Activated naive CD4-positive, alpha-beta T cell treated with anti-CD3 and anti-CD28 coated beads, Interleukin-2, amount 50 U/mL, for 16 hours (primary cell): ENCODE results near the gene ACSM2A.
"Not testable (repeated sequence)": the region's sequence is repeated elsewhere in the genome, so short reads cannot be mapped to it uniquely, and the experiment has no call there.

Experiments used
- DNase-seq: peaks from one replicate; pipeline ENCODE4 v3.0.0-alpha.2; 2020

ACSM2A gene

GRCh38 chr16:20451364-20451763, at the start of gene ACSM2A:
Gene ACSM2A (plus strand): TSS chr16:20451521. CDS start chr16:20460115, 8,594 bp downstream.
- not testable (repeated sequence) for DNase-seq

- no peak for DNase-seq
Measured at GRCh38 chr16:20402651-20403050, 48.7 kb upstream of the ACSM2A start.

GRCh38 chr16:20404637-20405036, 46.7 kb upstream of the ACSM2A start, which contains the start of gene PDILT:
Gene PDILT (minus strand): TSS chr16:20404737. CDS start chr16:20399300, 5,437 bp downstream.
- DNase-seq, result no peak

- DNase-seq, result no peak
Measured at GRCh38 chr16:20409398-20410120, 41.8 kb upstream of the ACSM2A start, which contains the start of gene ACSM5. Gene ACSM5 (plus strand): TSS chr16:20409534. CDS start chr16:20411485, 1,951 bp downstream.

- DNase-seq, result no peak
Measured at GRCh38 chr16:20410121-20410723, 41.1 kb upstream of the ACSM2A start.

- DNase-seq, result no peak
Measured at GRCh38 chr16:20411055-20411454, 40.3 kb upstream of the ACSM2A start.

GRCh38 chr16:20415541-20415940, 35.8 kb upstream of the ACSM2A start:
- no peak for DNase-seq

- DNase-seq, result not testable (repeated sequence)
Measured at GRCh38 chr16:20419093-20419492, 32.2 kb upstream of the ACSM2A start.

- not testable (repeated sequence) for DNase-seq
Measured at GRCh38 chr16:20421748-20422147, 29.6 kb upstream of the ACSM2A start.

- DNase-seq, result not testable (repeated sequence)
Measured at GRCh38 chr16:20423772-20424128, 27.6 kb upstream of the ACSM2A start.

GRCh38 chr16:20424129-20424866, 27.0 kb upstream of the ACSM2A start:
- no peak for DNase-seq

GRCh38 chr16:20427401-20427797, 23.9 kb upstream of the ACSM2A start:
- DNase-seq, result not testable (repeated sequence)

- not testable (repeated sequence) for DNase-seq
Measured at GRCh38 chr16:20429499-20429898, 21.8 kb upstream of the ACSM2A start.

GRCh38 chr16:20430480-20430879, 20.8 kb upstream of the ACSM2A start:
- not testable (repeated sequence) for DNase-seq

GRCh38 chr16:20430948-20431347, 20.4 kb upstream of the ACSM2A start:
- DNase-seq, result no peak

- DNase-seq, result not testable (repeated sequence)
Measured at GRCh38 chr16:20438950-20439349, 12.4 kb upstream of the ACSM2A start.

- not testable (repeated sequence) for DNase-seq
Measured at GRCh38 chr16:20439820-20440231, 11.5 kb upstream of the ACSM2A start.

GRCh38 chr16:20440731-20441130, 10.6 kb upstream of the ACSM2A start:
- DNase-seq, result not testable (repeated sequence)

GRCh38 chr16:20441191-20441590, 10.1 kb upstream of the ACSM2A start:
- no peak for DNase-seq

- not testable (repeated sequence) for DNase-seq
Measured at GRCh38 chr16:20441859-20442258, 9.5 kb upstream of the ACSM2A start.

- not testable (repeated sequence) for DNase-seq
Measured at GRCh38 chr16:20446652-20447393, 4.5 kb upstream of the ACSM2A start.

GRCh38 chr16:20453633-20454032, 2.3 kb downstream of the ACSM2A start:
- not testable (repeated sequence) for DNase-seq

GRCh38 chr16:20459227-20459626, 7.9 kb downstream of the ACSM2A start:
- DNase-seq, result not testable (repeated sequence)
